K562 treated with DMSO at 1 percent for 48 hours (cell line): Measurements from ENCODE around the gene PIGS. TPM values are rescaled to one million over a fixed set of nuclear protein-coding genes. Genes with fewer than 3 reads are reported as not detected.

Experiments
- total RNA-seq: library from RNA; unstranded; fragments of 300-600 nt; gene quantifications from 2 replicates; pipeline ENCODE4 v1.2.3, GENCODE V29; 2022; ENCODE audit warnings: low replicate concordance; ENCODE audit errors: extremely low read depth

Gene PIGS
- total RNA-seq, result not detected in 2 replicates

DNA sequence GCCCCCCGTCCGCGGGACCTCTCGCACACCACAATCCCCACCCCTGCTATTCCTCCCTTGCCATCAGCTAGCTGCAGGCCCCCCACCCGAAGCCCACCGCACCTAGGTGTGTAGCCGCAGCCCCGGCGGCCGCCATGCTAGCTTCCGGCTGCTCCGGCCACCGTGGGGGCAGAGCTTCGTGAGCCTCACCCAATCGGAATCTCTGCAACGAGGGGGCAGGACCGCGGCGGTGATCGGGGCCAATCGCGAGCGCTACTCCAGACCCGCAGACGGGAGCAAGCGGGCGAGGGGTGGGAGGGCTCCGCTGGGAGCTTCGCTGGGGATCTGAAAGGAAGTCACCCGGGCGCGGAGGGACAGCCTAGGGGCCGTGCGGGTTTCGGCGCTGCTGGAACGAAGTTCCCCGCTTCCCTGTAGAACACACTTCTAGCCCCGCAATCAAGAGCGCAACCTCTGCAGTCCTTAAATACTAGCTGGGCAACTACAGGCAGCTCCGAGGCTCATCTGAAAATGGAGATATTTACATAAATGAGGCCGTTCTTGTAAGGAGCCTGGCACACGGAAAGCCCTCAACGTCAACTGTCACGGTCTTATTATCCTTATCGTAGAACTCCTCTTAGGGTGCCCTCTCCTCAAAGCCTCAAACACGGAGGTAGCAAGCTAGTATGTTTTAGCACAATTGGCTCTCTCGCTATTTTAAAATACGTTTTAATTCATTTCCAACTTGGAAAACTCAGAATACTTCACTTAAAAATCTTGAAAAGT, at the start of gene PIGS:
Gene PIGS (minus strand): TSS at position 164 of the 762 bp plus-strand sequence. CDS start 28 bp downstream, at position 136.

DNA sequence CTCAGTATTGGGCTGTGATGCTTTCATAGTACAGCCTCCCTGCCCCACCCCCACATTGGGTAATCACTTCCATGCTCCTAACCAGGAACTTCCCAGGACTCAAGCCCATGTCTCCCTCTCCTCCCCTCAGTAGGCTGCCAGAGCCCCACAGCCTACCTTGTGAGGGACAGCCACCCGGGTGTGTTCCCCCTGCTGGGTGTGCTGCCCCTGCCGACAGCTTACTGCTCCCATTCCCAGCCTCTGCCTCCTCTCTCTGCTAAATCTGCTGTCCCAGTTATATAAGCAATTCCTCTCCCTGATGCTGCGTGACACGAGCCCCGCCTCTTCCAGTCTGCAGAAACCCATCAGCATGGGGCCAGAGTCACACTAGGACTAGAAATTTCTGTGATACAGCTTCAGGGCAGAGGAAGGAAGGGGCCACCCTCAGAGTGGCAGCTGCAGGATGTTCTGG, 42.6 kb upstream of the PIGS start, which contains the start of gene RSKR:
Gene RSKR (minus strand): TSS at position 255 of the 451 bp plus-strand sequence. CDS start 24 bp downstream, at position 231.

DNA sequence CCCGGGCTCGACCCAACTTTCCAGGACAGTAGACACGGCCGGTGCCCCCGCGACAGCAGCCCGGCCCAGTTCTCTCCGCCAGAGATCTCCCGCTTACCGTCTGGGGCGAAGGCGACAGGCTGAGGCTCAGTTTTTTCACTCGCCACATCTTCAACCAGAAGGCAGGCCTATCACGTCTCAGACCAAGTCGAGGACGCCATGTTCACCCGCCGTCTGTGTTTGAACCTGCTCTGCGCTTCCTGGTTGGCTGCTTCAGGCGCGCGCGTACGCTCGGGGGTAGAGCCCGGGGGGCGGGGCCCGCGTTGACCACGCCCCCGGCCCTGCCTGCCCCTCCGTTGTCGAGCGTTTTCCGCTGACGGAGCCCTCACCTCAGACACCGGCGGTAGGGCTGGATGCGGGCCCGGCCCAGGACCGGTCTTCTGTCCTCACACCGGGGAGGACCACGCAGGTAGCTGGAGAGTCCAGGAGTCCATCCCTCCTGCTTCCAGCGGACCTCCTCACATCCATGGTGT, 27.5 kb upstream of the PIGS start, which contains the start of gene SPAG5:
Gene SPAG5 (minus strand): TSS at position 227 of the 512 bp plus-strand sequence. CDS start 79 bp downstream, at position 148.

DNA sequence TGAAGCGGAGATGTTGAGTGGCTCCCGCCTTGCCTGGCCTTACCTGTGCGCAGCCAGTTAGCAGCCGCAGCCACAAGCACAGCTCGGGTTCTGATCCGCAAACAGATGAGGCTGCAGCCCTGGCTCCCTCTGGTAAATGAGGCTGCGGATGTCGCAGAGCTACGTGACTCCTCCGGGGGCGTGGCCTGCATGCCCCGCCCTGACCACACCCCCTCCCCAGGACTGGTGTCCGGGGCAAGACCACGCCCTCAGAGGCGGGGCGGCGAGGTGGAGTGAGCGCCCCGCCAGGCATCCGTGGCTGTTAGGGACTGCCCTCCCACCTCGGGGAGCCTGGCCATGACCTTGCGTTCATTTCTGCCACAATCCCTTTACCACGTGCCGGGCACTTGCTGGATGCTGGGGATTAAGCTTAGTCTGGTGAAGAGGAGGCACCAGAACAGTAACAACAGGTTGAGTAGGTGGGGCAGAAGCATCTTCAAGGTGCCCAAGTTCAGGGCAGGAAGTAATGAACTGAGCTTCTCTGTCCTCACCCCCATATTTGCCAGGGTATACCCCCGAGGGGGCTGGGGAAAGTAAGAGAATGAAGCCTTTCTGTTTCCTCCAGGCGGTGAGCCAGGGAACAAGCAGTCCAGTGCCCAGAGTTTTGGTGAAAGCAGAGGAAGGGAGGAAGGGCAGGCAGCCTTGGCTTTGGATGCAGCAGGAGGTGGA, 5.6 kb upstream of the PIGS start, which contains the start of gene ALDOC:
Gene ALDOC (minus strand): TSS at position 138 of the 708 bp plus-strand sequence. CDS start 1,363 bp downstream, outside the sequence.

DNA sequence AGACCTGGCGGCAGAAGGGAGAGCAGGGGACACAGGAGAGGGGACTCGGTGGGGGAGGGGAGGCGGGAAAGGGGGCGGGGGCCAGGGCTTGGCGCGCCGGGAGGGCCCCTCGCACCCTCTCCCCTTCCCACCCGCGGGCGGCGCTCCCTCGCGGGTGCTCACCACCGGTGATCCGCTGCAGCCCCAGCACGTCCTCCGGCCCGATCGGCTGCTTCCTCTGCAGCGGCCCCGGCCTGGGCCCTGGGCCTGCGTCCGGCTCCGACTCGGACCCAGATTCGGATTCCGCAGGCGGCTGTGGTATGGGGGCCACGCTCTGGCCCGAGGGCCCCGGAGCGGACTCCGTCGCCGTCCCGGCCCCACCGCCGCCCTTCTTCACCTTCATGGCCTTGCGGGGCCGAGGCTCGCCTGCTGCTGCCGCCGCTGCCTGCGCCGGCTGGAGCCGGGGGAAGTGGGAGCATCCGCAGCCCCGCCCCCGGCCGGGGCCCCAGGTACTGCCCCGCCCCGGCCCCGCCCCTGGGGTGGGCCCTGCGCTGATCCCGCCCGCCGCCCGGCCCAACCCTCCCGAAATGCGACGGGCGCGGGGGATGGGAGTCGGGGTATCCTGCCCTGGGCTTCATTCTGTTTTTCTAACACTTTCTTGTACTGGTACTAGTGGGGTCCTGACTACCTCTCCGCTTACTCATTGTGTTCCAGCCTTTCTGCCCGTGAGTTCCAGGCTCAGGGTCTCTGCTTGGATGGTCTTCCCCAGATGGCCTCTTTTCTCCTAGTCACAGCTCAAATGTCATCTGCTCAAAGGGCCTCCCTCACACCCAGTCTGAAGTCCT, 18.9 kb downstream of the PIGS start, which contains the start of gene UNC119:
Gene UNC119 (minus strand): TSS at position 449 of the 824 bp plus-strand sequence. CDS start 67 bp downstream, at position 382.

DNA sequence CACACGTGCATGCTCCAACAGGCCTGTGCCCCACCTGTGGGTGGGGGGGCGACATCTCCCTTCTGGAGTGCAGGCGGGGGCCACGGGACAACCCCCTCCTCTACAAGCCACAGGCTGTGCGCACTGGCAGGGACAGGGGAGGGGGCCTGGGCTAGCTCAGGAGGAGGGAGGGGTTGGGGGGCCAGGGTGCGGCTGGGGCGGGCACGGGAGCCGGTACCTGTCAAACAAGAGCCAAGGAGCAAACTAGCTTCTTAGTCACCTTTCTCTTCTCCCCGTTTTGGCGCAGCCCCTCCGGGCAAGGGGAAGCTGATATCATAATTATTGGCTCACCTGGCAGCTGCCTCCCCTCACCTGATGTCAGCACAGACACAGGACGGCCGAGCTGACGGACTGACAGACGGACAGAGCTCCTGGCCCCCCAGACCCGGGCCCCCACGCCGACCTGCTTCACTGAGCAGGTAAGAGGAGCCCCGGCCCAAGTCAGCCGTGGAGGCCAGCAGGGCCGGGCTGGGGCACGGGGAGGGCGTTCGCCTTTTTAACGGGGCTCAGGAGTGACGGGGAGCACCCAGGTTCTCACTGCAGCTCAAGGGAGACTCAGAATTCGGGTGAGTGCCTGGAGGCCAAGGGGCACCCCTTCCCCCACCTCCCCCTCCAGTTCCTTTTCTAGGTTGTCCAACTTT, 65.2 kb downstream of the PIGS start, which contains the start of gene FOXN1:
Gene FOXN1 (plus strand): TSS at position 363 of the 680 bp plus-strand sequence. CDS start 17,622 bp downstream, outside the sequence.

Other genes starting within 250 kb of the PIGS start
- gene IFT20, start 236.1 kb downstream of the PIGS start, total RNA-seq, result not detected in 2 replicates
- not detected in 2 replicates for gene TNFAIP1, start 235.8 kb downstream of the PIGS start, total RNA-seq
- gene POLDIP2, start 214.0 kb downstream of the PIGS start, total RNA-seq, result not detected in 2 replicates
- not detected in 2 replicates for gene SEBOX, start 206.3 kb downstream of the PIGS start, total RNA-seq
- not detected in 2 replicates for gene VTN, start 201.2 kb downstream of the PIGS start, total RNA-seq
- not detected in 2 replicates for gene SARM1, start 199.8 kb downstream of the PIGS start, total RNA-seq
- not detected in 2 replicates for gene SLC46A1, start 165.3 kb downstream of the PIGS start, total RNA-seq
- gene SLC13A2, start 97.9 kb downstream of the PIGS start, total RNA-seq, result not detected in 2 replicates
- not detected in 2 replicates for gene FOXN1, start 65.2 kb downstream of the PIGS start, total RNA-seq
- gene UNC119, start 18.9 kb downstream of the PIGS start, total RNA-seq, result not detected in 2 replicates
- not detected in 2 replicates for gene ALDOC, start 5.4 kb upstream of the PIGS start, total RNA-seq
- gene SPAG5, start 27.5 kb upstream of the PIGS start, total RNA-seq, result not detected in 2 replicates
- not detected in 2 replicates for gene RSKR, start 42.7 kb upstream of the PIGS start, total RNA-seq
- 500 TPM in 1 of 2 replicates, not detected in the other for gene BLTP2, start 73.6 kb upstream of the PIGS start, total RNA-seq
- not detected in 2 replicates for gene SDF2, start 90.4 kb upstream of the PIGS start, total RNA-seq
- not detected in 2 replicates for gene SUPT6H, start 90.7 kb upstream of the PIGS start, total RNA-seq
- not detected in 2 replicates for gene PROCA1, start 140.4 kb upstream of the PIGS start, total RNA-seq
- gene RAB34, start 146.3 kb upstream of the PIGS start, total RNA-seq, result not detected in 2 replicates
- 801 and 2,820 TPM in 2 replicates for gene RPL23A, start 148.5 kb upstream of the PIGS start, total RNA-seq
- not detected in 2 replicates for gene TLCD1, start 154.7 kb upstream of the PIGS start, total RNA-seq
- gene NEK8, start 157.3 kb upstream of the PIGS start, total RNA-seq, result not detected in 2 replicates
- 567 TPM in 1 of 2 replicates, not detected in the other for gene TRAF4, start 172.5 kb upstream of the PIGS start, total RNA-seq